NCI-H2081 (cell line): Measurements from ENCODE around the gene WDR74.

Experiments
- DNase-seq, 2 experiments: peaks; one replicate each; lab custom pipeline; 2025; lab: John Stamatoyannopoulos, UW

WDR74 gene

GRCh38 chr11:62792202-62792575 is 47.2 kb downstream of the WDR74 start:
- DNase-seq = no peak

DNA sequence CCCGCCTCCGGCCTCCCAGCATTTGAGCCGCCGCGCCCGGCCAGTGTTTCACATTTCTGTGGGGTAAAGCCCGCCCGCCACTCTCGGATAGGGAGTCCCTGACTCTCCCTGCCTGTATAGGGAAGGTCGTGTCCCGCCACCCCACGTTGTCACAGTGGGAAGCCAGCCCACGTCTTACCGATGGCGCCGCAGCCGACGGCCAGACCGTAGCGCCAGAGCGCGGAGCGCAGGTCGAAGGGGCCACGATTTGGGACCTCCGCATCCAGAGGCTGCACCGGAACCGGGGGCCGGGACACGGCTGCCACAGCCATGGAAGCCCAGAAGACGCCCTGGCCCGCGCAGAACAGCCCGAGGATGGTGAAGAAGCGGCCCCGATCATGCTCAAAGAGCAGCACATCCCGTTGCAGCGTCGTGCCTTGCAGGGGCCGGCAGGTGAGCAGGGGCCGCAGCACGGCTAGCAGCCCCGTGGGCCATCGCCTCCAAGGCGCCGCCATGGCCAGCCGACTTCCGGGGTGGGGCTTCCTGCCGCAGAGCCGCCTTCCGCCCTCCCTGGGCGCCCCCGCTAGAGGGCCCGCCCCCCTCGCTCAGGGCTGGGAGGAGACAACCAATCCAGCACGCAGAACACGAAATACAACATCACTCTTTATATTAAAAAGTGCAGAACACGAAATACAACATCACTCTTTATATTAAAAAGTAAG is 47.7 kb downstream of the WDR74 start, which contains the start of gene TMEM223:
TSS of gene TMEM223 (minus strand) at position 506 of the 701 bp plus-strand sequence. CDS start at position 494, 12 bp downstream.
- peak; percentile 81 to 83 for DNase-seq

DNA sequence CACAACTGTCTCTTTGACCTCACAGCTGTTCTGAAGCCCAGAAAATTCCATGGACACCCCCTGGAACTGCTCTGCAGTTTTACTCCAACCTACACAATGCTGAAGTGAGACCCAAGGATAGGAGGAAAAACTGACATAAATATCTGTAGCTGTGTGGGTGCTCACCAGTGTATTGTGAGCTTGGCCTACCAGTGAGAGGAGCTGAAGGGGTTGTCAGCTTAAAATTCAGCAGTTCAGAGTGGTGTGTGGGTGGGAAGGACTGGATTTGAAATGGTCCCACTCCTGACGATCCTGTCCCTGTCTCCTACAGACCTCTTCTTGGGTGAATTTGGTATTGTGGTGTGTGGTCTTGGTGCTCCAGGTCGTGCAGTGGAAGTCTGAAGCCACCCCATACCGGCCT is 49.8 kb downstream of the WDR74 start:
- no peak for DNase-seq

- DNase-seq = peak in 1 of 2 experiments; percentile 10
Measured at GRCh38 chr11:62788991-62789390, 50.4 kb downstream of the WDR74 start.

- DNase-seq = peak; percentile 97 to 98
Measured at GRCh38 chr11:62787005-62787759, 52.2 kb downstream of the WDR74 start, which contains the start of gene TMEM179B. Gene TMEM179B, plus strand, starts transcription at chr11:62787402. Its CDS starts 30 bp downstream, at chr11:62787432.

- DNase-seq = peak; percentile 53 to 79
Measured at GRCh38 chr11:62786318-62787004, 52.9 kb downstream of the WDR74 start.
